Adrenal gland (tissue), 12 donors: Measurements from ENCODE around the gene GALNT18. TPM values are rescaled to one million over a fixed set of nuclear protein-coding genes. Genes with fewer than 3 reads are reported as not detected.
A peak's percentile ranks its signal among the peaks of the same experiment; 100 is the strongest.

Experiments used
- DNase-seq, 7 donors: peaks; one replicate each; pipeline ENCODE4 v3.0.0-alpha.2; 2019 to 2020
- H3K27ac ChIP-seq, 5 donors: fragments of 200-600 bp; sonication (generic) in 4 of 5; 1 replicate in 3 of 5; 2 replicates in 2 of 5; pipeline versions ENCODE4 v1.5.1 to v1.8.0; 2016 to 2020; ENCODE audit warnings: mild to moderate bottlenecking in 1 of 5
- H3K27me3 ChIP-seq: fragments of 200-600 bp; 2 replicates; pipeline ENCODE4 v1.8.0; 2021
- H3K36me3 ChIP-seq, 2 donors: fragments of 200-600 bp; replicated peaks in 1 of 2; 1 replicate in 1 of 2; 2 replicates in 1 of 2; pipeline versions ENCODE4 v1.5.1 to v1.8.0; 2018 to 2022
- H3K4me1 ChIP-seq, 2 donors: fragments of 200-600 bp; replicated peaks in 1 of 2; 1 replicate in 1 of 2; 2 replicates in 1 of 2; pipeline versions ENCODE4 v1.5.1 to v1.8.0; 2018 to 2021
- H3K4me3 ChIP-seq, 4 donors: fragments of 200-600 bp; sonication (generic) in 3 of 4; one replicate each; pipeline ENCODE4 v1.5.1; 2016 to 2018
- H3K9me3 ChIP-seq, 3 donors: fragments of 200-600 bp; sonication (generic) in 1 of 3; replicated peaks in 1 of 3; 1 replicate in 2 of 3; 2 replicates in 1 of 3; pipeline versions ENCODE4 v1.5.1 to v1.8.0; 2016 to 2021
- CTCF ChIP-seq, 6 experiments: fragments of 450-650 bp in 4 of 6; fragments of 200-600 bp in 2 of 6; sonication (generic) in 1 of 6; IDR thresholded peaks; 1 replicate in 5 of 6; 2 replicates in 1 of 6; pipeline versions ENCODE4 v1.5.1 to v1.8.0; 2016 to 2021; ENCODE audit warnings: antibody characterized with exemption in 6 of 6, mild to moderate bottlenecking in 2 of 6, moderate library complexity in 1 of 6
- POLR2A ChIP-seq, 2 donors: fragments of 450-650 bp; IDR thresholded peaks; one replicate each; pipeline ENCODE4 v1.6.1; 2017; ENCODE audit warnings: antibody characterized with exemption in 2 of 2, mild to moderate bottlenecking in 2 of 2, moderate library complexity in 1 of 2
- WGBS, 4 donors: extraction: QIAGEN DNeasy Blood & Tissue Kit in 2 of 4; methylation state at CpG; one replicate each; pipeline versions ENCODE4 v1.1.5 to v1.1.7; 2013 to 2017; 5-methylcytosine and 5-hydroxymethylcytosine counted together
- intact Hi-C, 2 donors: fragments of 100-400 bp; cut with DNase I; formaldehyde crosslinking; loops; one replicate each; pipeline versions ENCODE4 v1.14.1 to v1.15.0; 2022 to 2023
- polyA plus RNA-seq, 3 donors: library from polyadenylated mRNA; stranded (reverse); fragments of 200-250 nt in 2 of 3; fragments of 350-450 nt in 1 of 3; fragmentation: Illumina TruSeq in 1 of 3; extraction: RNeasy Lipid Tissue Mini Kit (QIAGEN cat#74804) in 1 of 3; gene quantifications; one replicate each; pipeline ENCODE4 v1.2.3, GENCODE V29; 2013 to 2014
- total RNA-seq, 9 donors: library from RNA; depleted of rRNA in 4 of 9; stranded (reverse); fragments of >200 nt in 4 of 9; fragments of 120-200 nt in 1 of 9; fragmentation: NEBNext Ultra II Directional in 1 of 9; extraction: Animal tissue kit (Norgen Biotek cat#: 25700) in 1 of 9; gene quantifications; one replicate each; pipeline versions ENCODE4 v1.1.0 to v1.2.4, GENCODE V29; 2013 to 2023
- donor health status: healthy with polysubstance abuse.
- donor health status: Bipolar disorder and iron deficiency.
- donor health status: DM: yes; HTN: yes; CAD: no.
- donor health status: DM: no; HTN: no; CAD: no.
- donor health status: DM: no; HTN: no; CAD: no.
- donor health status: DM: yes; HTN: yes; CAD: no.

The GALNT18 gene
- total and polyA plus RNA-seq, 12 donors = 1.4 to 15.1 (median 6.4) TPM

DNA sequence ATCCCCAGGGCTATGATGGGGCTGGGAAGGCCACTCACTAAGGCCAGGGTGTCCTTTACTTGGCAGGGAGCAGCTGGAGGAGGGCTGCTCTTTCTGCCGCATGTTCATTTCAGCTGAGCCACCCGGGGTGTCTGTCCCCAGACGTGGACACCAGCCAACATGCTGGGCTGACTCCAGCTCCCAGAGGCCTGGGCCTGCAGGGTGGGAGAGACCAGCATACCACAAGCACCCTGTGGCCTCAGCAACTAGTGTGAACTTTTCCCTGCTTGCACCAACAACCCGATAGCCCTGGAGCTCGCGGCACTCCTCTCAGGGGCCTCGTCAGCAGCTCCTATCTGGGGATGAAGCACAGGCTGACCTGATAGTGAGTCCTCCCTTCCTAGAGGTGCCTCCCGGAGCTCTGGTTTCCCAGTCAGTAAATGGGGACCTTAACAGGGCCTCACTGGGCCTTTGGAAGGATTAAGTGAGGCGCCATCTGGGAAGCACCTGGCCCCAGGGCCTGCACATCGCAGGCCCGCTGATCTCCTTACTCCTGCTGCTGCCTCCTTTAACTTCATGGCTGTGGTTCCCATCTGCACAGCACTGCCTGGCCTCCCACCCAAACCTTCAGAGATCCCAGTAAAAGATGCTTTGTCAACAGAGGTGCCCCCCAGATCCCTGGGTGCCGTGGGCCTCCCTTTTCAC is 83.4 kb downstream of the GALNT18 start:
- intact Hi-C loops = no loop called here
- TF ChIP-seq POLR2A (IDR thresholded peaks at IDR 0.05) (no peak), CTCF (IDR thresholded peaks at IDR 0.05) (no peak)
- WGBS, 4 donors = 48 to 72% (median 52%) methylated on average over 3 to 12 of the region's 12 CpGs
- H3K4me3 ChIP-seq = no peak overlapping the region
- H3K27ac ChIP-seq = peak overlapping the region in 2 of 5 donors; percentile 18 to 71
- no peaks in the 10 kb centered on the region for H3K9me3 ChIP-seq
- peak; percentile 33 to 81 (median 58) for DNase-seq
- peaks cover 10 to 36% of the 10 kb centered on the region in 2 donors for H3K4me1 ChIP-seq
- H3K27me3 ChIP-seq = no peaks in the 10 kb centered on the region
- H3K36me3 ChIP-seq = no peaks in the 10 kb centered on the region

DNA sequence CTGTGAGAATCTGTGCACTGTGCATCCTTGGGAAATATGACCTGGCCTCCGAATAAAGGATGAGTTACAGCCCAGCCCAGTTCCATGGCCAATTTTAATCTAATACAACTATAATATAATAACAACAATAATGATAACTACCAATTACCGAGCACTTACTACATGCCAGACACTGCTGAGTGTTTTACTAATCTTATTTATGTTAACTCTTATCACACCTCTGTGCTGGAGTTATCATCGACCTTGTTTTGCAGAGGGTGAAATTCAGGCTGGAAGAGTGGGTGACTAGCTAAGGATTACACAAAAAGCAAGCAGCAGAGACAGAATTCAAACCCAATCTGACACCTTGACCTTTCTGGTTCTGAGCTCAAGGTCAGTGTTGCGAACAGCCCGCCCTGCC is 83.9 kb downstream of the GALNT18 start:
- Histone ChIP-seq H3K9me3 (no peaks in the 10 kb centered on the region), H3K27ac (peak overlapping the region in 2 of 5 donors; percentile 30 to 71), H3K4me3 (no peak overlapping the region), H3K27me3 (no peaks in the 10 kb centered on the region), H3K4me1 (peaks cover 10 to 36% of the 10 kb centered on the region in 2 donors), H3K36me3 (no peaks in the 10 kb centered on the region)
- TF ChIP-seq POLR2A (IDR thresholded peaks at IDR 0.05) (no peak), CTCF (IDR thresholded peaks at IDR 0.05) (no peak)
- 28 to 34% (median 31%) methylated on average over 3 to 5 of the region's 5 CpGs for WGBS, 4 donors
- intact Hi-C loops = no loop called here
- peak in 1 of 7 donors; percentile 59 for DNase-seq

- TF ChIP-seq POLR2A (IDR thresholded peaks at IDR 0.05) (no peak), CTCF (IDR thresholded peaks at IDR 0.05) (no peak)
- H3K27me3 ChIP-seq = no peaks in the 10 kb centered on the region
- H3K36me3 ChIP-seq = no peaks in the 10 kb centered on the region
- 31 to 65% (median 32%) methylated on average over 2 of the region's 2 CpGs for WGBS, 4 donors
- peak overlapping the region in 1 of 5 donors; percentile 30 for H3K27ac ChIP-seq
- no peak for DNase-seq
- intact Hi-C loops = no loop called here
- H3K4me3 ChIP-seq = no peak overlapping the region
- H3K4me1 ChIP-seq = peaks cover 10 to 36% of the 10 kb centered on the region in 2 donors
- H3K9me3 ChIP-seq = no peaks in the 10 kb centered on the region
Observed at GRCh38 chr11:11537372-11537771, 84.4 kb downstream of the GALNT18 start.

DNA sequence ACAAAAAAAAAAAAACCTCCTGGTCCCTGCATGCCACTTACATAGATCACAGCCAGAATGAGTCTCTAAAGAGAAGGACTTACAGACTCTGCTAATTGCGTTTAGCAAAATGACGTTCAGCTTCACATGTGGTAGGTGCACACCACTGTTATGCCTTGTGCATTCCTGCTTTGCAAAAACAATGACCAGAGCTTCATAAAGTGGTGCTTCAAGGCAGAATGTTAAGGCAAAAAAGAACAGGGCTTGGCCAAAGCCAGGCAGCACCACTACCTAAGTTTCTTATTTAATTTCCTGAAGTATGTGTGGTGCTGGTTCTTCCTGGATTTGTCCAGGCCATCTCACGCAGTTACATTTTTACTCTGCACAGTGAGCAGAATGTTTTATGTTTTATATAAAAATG is 85.2 kb downstream of the GALNT18 start:
- Histone ChIP-seq H3K36me3 (no peaks in the 10 kb centered on the region), H3K4me3 (no peak overlapping the region), H3K27me3 (no peaks in the 10 kb centered on the region), H3K4me1 (peaks cover 10 to 36% of the 10 kb centered on the region in 2 donors), H3K27ac (no peak overlapping the region), H3K9me3 (no peaks in the 10 kb centered on the region)
- 78 to 96% (median 87%) methylated on average over 3 of the region's 3 CpGs for WGBS, 4 donors
- TF ChIP-seq CTCF (IDR thresholded peaks at IDR 0.05) = no peak
- no peak for TF ChIP-seq POLR2A (IDR thresholded peaks at IDR 0.05)
- intact Hi-C loops = no loop called here
- no peak for DNase-seq
